ENCODE data around the gene HEPHL1.
"Not testable (repeated sequence)": the region's sequence is repeated elsewhere in the genome, so short reads cannot be mapped to it uniquely, and the experiment has no call there.

HEPHL1 gene, protein sequence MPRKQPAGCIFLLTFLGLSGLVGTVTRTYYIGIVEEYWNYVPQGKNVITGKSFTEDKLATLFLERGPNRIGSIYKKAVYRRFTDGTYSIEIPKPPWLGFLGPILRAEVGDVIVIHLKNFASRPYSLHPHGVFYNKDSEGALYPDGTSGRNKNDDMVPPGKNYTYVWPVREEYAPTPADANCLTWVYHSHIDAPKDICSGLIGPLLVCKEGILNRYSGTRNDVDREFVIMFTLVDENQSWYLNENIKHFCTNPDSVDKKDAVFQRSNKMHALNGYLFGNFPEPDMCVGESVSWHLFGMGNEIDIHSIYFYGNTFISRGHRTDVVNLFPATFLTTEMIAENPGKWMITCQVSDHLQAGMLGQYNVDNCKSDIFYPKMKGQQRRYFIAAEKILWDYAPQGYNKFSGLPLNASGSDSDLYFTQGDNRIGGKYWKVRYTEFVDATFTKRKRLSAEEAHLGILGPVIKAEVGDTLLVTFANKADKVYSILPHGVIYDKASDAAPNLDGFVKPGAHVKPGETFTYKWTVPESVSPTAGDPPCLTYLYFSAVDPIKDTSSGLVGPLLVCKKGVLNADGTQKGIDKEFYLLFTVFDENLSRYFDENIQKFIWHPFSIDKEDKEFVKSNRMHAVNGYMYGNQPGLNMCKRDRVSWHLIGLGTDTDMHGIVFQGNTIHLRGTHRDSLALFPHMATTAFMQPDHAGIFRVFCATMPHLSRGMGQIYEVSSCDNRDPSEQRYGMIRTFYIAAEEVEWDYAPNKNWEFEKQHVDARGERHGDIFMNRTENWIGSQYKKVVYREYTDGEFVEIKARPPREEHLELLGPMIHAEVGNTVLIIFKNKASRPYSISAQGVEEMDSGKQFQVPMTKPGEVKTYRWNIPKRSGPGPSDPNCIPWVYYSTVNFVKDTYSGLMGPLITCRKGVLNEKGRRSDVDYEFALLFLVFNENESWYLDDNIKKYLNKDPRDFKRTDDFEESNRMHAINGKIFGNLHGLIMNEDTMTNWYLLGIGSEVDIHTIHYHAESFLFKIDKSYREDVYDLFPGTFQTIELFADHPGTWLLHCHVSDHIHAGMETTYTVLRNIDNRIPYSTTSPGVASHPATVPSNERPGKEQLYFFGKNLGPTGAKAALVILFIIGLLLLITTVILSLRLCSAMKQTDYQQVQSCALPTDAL

DNA sequence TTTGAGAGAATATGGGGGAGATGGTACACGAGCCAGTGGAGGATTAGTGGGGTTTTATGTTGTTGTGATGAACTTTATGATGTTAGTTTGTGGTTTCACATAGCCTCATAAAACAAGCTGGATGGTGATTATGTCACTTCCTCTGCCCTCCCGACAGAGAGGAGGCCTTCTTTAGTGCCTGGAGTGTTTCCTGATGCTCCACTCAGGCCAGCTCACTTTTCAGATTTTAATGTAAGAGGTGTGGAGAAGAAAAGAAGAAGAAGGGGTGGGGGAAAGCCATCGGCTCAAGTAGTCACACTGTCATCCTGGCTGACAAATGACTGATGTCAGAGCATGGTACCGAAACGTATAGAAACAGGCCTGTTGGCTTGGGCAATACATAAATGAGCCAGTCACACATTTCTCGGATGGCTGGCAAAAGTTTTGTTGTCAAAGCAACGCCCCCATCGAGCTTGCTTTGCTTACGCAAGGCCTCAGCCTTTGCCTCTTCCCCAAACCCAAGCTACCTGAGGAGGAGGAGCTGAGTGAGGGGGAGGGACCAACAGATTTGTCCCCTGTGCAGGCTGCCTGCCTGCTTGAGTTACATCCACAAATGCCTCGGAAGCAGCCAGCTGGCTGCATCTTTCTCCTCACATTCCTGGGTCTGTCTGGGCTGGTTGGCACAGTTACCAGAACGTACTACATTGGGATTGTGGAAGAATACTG, at the start of gene HEPHL1:
TSS of gene HEPHL1 (plus strand) at position 578 of the 705 bp plus-strand sequence. CDS start at position 593, 15 bp downstream.
- no peak for DNase-seq (ENCODE audit: low read depth in 4 of 4, low spot score in 1 of 4)

DNA sequence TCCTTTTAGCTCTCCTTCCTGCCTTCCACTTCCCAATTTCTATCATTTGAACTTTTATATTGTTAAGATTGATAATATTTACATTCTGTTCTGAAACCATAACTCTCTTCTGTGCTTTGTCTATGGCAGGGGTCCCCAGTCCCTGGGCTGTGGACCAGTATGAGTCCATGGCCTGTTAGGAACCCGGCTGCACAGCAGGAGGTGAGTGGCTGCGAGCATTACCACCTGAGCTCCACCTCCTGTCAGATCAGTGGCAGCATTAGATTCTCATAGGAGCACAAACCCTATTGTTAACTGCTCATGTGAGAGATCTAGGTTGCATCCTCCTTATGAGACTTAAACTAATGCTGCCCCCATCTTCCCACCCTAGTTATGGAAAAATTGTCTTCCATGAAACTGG, 48.4 kb upstream of the HEPHL1 start:
- no peak for DNase-seq (ENCODE audit: low read depth in 4 of 4, low spot score in 1 of 4)

DNA sequence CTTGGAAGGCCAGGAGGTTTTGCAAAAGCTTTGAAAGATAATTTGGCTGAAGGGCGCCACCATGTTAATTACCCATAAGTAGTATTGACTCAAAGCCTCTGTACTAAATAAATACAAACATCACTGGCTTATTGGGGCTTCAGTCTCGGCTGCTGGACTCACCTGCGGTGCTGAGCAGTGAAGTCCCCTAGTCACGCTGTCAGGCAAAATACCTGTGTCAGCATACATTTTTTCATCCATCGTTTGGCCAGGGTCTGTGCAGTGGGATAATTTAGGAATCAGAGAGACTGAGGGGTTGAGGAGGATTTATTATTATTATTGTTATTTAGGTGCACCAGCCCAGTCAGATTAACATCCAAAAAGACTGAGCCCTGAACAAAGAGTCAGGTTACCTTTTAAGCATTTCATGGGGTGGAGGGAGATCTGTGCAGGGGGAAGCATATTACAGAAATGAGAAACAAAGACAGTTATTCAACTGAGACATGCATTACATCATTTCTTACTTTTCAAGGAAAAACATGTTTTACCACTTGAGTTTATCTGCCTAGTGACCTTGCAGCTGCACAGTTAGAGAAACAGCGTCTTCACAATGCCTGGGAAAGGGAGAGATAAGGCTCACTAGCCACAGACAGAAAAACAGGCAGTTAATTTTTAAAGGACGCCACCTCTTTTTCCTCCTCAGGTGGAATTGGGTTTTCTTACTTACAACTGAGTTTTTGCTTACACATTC, 47.7 kb upstream of the HEPHL1 start:
- DNase-seq (ENCODE audit: low read depth in 4 of 4, low spot score in 1 of 4), result not testable (repeated sequence)

DNA sequence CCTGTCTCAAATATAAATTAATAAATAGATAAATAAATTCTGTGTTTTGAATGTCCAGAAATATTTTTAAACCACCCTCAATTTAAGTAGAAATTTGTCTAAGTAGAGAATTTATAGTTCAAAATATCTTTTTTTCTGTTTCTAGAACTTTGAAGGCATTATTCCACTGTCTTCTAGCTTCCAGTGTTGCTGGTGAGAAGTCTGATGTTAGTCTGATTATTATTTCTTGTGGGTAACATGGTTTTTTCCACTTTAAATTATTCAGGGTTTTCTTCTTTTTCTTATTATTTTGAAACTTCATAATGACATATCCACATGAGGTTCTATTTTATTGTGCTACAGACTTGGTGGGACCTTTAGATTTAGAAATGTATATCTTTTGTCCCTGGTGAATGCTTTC, 46.4 kb upstream of the HEPHL1 start:
- no peak for DNase-seq (ENCODE audit: low read depth in 4 of 4, low spot score in 1 of 4)

DNA sequence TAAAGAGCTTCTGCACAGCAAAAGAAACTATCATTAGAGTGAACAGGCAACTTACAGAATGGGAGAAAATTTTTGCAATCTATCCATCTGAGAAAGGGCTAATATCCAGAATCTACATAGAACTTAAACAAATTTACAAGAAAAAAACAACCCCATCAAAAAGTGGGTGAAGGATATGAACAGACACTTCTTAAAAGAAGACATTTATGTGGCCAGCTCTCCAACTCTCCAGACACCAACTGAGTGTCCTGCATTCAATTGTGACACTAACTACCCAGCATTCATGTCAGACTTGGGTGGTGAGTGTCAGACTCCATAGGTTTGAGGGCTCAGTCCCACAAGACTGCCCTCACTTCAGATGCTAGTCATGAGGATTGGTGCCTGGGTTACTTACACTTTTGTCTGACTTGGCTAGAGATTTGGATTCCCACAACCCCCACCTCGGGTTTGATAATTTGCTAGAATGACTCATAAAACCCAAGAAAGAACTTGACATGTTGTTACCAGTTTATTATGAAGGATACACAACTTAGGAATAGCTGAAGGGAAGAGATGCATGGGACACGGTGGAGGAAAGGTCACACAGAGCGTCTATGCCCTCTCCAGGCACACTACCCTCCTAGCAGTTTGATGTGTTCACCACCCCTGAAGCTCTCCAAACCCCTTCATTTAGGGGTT, 44.4 kb upstream of the HEPHL1 start:
- DNase-seq (ENCODE audit: low read depth in 4 of 4, low spot score in 1 of 4), result not testable (repeated sequence)

DNA sequence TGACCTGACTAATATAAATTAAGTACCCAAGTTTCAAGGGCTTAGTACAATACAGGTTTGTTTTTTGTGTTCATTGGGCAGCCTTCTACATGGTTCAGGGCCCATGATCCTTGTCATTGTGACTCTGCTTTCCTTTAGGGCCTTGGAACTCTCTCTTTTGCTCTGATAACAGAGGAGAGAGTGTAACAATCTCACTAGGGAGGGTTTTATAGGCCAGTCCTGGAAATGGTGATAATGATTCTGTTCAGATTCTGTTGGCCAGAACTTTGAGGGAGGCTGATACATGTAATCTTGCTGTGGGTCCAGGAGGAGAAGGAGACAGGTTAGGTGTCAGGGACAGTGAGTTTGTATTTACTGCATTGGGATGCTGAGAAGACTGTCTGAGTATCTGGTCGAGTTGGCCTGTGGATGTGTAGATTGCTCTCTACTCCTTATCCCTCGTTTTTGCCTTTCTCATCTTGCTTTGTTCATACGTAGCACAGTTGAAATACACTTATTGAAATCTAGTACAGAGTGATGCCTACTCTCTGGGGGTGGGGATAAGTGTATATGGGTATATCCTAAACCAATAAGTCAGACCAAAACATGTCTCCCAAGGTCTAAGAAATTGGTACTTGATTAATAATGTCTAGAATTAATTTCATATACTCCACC, 37.5 kb upstream of the HEPHL1 start:
- no peak for DNase-seq (ENCODE audit: low read depth in 4 of 4, low spot score in 1 of 4)

DNA sequence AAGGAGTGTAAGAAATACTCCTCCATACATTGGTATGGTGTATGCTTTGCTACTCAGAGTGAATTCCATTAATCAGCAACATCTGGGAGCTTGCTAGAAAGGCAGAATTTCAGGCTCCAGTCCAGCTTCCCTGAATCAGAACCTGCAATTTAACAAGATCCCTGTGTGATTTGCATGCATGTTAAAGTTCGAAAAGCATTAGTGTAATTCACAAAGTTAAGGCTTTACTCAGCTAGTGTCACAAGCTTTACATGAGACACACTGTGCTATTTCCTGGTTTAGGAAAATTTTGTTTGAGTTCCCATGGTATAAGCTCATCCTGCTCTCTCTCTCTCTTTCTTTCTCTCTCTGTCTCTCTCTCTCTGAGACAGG, 37.0 kb upstream of the HEPHL1 start:
- DNase-seq (ENCODE audit: low read depth in 4 of 4, low spot score in 1 of 4), result no peak

DNA sequence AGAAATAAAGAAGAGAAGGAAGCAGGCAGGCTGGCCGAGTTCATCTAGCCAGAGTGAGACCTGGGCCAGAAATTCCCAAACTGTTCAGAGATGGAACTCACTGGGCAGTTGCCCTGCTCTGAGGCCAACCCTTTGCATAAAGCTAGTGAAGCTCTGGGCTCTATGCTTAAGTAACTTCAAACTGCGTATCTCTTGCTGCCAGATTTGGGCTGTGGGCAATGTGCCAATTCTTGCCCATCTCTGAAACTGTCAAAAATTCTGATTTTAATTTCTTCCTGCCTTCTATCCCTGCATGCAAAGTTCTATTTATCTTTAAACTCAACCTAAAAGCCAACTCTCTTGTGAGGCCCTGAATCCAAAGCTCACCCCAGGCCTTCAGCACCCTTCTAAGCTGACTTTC, 36.2 kb upstream of the HEPHL1 start:
- no peak for DNase-seq (ENCODE audit: low read depth in 4 of 4, low spot score in 1 of 4)

DNA sequence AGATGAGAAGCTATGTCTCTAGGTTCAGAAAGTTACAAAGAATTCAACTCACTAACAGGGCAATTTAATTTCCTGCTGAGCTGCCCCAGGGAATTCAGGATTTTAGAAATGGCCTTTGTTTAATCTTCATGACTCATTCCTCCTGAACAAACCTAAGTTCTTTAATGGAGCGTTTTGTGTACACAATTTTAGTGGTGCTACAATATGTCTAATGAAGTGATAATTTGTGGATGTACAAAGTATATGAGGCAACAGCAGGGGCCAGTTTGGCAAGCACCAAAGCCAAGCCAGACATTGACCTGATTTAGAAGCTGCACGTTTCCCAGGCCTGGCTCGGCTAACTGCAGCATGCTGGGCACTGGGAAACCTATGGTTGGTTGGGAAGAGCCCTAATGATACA, 34.4 kb upstream of the HEPHL1 start:
- no peak for DNase-seq (ENCODE audit: low read depth in 4 of 4, low spot score in 1 of 4)

DNA sequence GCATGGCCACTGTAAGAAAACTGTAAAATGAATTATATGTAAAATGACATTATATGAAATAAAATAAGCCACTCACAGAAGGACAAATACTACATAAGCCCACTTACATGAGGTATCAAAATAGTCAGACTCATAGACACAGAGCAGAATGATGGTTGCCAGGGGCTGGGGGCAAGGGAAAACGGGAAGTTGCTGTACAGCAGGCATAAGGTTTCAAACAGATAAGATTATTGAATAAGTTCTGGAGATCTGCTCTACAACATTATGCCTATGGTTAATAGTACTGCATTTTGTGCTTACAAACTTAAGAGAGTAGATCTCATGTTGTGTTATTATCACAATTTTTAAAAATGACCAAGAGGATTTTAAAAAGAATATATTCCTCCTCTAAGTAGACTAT, 32.7 kb upstream of the HEPHL1 start:
- no peak for DNase-seq (ENCODE audit: low read depth in 4 of 4, low spot score in 1 of 4)

DNA sequence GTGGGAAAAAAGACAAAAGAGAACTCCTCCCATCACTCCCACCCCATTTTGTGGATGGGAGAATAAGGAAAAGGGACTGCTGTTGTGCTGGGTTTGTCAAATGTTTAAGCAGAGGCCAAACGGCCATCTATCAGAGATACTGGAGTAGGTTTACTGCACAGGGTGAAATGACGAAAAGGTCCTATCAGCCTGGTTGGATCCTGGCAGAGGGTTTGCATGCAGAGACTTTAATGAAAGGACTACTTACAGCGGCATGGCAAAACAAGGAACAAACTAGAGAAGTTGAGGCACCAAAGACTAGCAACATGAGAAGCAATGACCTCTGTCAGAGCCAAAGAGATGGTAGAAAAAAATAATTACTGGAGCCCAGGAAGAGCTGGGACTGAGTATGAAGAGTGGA, 32.2 kb upstream of the HEPHL1 start:
- no peak for DNase-seq (ENCODE audit: low read depth in 4 of 4, low spot score in 1 of 4)

DNA sequence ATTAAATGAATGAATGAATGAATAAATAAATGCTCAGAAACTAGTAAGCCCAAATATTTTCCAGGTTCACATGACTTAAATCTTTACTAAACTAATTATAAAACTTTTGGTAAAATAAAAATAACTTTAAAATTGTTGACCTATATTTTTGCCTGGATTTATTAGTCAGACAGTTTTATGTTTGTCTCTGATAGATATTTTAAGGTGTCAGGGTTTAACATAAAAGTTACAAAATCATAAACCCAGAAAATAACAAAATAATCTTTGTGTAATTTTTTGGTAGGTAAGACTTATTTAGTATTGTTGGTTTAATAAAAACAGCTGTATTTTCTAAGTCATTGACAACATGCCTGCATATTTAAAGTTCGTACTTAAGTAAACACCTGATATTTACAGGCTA, 27.4 kb upstream of the HEPHL1 start:
- DNase-seq (ENCODE audit: low read depth in 4 of 4, low spot score in 1 of 4), result no peak

DNA sequence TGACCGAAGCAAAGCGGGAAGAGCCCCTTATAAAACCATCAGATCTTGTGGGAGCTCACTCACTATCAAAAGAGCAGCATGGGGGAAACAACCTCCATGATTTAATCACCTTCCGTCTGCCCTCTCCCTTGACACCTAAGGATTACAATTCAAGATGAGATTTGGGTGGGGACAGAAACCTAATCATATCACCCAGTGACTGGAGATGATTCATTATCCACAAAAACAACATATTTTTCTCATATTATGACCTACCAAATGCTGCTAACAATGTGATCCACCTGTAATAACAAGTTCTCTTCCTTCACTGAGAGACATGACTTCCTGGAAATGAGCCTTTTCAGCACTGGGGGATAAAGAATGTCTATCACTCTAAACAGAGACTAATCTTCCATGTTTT, 23.4 kb upstream of the HEPHL1 start:
- no peak for DNase-seq (ENCODE audit: low read depth in 4 of 4, low spot score in 1 of 4)

DNA sequence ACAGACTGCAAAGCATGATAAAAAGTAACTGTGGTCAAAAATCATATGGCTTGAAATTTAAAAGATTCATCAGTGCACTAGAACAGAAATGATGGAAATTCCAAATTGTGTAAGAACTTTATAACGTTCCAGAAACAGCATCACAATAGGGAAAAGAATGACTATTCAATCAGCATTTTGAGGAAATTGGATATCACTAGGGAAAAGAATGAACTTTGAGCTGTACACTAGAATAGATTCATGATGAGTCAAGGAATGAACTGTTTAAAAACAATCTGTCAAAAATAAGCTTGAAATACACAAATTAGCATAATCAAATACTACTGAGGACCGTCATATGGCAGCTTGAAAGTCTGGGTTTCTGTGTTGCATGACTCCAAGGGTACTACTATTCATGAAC, 20.5 kb upstream of the HEPHL1 start:
- no peak for DNase-seq (ENCODE audit: low read depth in 4 of 4, low spot score in 1 of 4)

DNA sequence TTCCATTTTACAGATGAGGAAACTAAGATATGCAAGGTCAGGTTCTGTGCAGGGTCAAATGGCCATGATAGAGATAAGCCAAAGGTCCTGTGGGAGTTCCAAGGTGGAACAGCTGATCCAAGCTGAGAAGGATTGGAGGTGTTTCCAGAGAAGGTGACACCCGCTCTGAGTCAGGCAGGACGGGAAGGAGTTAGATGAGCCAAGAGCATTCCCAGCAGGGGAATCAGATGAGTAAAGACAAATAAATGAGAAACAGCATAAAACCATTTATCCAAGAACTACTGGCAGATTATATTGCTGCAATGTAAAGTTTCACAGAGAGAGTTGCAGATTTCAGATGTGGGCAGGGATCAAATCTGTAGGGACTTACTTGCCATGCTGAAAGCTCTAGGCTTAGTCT, 18.9 kb upstream of the HEPHL1 start:
- DNase-seq (ENCODE audit: low read depth in 4 of 4, low spot score in 1 of 4), result no peak

DNA sequence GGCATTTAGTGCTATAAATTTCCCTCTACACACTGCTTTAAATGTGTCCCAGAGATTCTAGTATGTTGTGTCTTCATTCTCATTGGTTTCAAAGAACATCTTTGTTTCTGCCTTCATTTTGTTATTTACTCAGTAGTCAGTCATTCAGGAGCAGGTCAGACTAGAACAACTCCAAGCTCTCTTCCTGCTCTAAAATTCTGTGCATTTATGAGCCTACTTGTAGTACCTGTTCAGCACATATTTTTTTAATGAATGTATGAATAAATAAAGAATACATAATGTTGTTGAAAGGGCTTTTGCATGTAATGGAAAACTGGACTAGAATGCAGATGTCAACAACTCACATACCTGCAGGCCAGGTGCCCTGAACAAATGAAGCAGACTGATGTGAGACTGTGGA, 13.7 kb upstream of the HEPHL1 start:
- DNase-seq (ENCODE audit: low read depth in 4 of 4, low spot score in 1 of 4), result no peak

DNA sequence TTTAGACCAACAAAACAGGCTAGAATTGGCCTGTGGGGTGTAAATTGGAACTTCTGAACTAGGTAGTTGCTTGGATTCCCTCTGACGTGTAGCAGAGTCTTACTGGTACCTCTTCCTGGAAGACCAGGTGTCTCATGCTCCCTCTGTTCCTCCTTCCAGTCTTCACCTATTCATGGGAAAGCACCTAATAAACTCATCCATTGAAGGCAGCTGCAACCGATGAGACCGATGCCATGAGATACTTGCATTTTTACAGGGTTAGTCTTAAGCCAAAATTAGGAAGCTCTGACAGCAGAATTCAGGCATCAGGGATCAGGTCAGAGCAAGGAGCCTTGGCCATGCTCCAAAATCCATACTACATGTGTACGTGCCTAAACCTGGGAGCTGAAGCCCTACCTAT, 13.2 kb upstream of the HEPHL1 start:
- DNase-seq (ENCODE audit: low read depth in 4 of 4, low spot score in 1 of 4), result no peak

DNA sequence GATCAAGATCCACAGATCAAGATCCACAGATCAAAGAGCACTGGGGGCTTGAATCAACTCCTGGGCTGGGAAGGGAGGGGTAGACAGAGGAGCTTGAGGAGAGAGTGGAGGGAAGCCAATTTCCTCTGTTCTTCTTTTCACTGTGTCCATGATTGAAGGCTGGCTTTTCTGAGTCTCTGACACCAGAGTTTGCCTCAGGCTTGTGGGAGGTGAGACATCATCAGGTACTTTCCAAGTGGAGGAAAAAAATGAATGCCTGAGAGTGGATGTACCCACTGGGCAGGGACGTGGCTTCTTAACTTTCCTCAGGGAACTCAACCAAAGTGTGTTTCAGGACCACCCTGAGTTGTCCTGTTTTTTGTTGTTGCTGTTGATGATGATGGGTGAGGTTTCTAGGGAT, 11.0 kb upstream of the HEPHL1 start:
- no peak for DNase-seq (ENCODE audit: low read depth in 4 of 4, low spot score in 1 of 4)

DNA sequence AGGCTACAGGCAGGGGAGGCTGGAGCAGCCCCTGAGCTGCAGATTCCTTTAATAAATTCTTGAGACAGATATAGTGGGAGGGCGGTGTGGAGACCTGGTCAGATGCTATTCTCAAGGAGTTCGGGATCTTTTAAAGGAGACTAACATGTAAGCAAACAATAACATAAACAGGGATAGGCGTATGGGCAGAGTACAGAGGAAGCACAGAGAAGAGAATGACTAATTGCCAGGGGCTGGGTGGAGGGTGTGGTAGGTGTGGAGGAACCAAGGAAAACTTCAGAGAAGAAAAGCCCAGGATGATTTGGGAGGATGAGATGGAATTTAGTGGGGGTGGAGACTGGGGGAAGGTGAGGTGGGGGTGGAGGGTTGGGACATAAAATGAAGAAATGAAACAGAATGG, 9.7 kb upstream of the HEPHL1 start:
- DNase-seq (ENCODE audit: low read depth in 4 of 4, low spot score in 1 of 4), result no peak

Measured in stimulated activated CD4-positive, alpha-beta T cell treated with anti-CD3 and anti-CD28 coated beads, Interleukin-1b, Interleukin-23, amount 100 ng/mL, for 24 hours (primary cell).